Aorta (tissue), 5 donors: ENCODE measurements around the gene C1orf167. TPM values are rescaled to one million over a fixed set of nuclear protein-coding genes. Genes with fewer than 3 reads are reported as not detected.

Source experiments
- ATAC-seq: fragments of 200-7000 bp; cut with Tn5 transposase; one replicate; pipeline ENCODE4 v1.9.1; 2022; ENCODE audit warnings: moderate library complexity; ENCODE audit not compliant: low FRiP score
- DNase-seq, 2 donors: peaks; one replicate each; pipeline ENCODE4 v3.0.0-alpha.2; 2020
- H3K27ac ChIP-seq, 2 donors: one replicate each; pipeline ENCODE4 v1.5.1; 2013; ENCODE audit warnings: low read length in 2 of 2, mild to moderate bottlenecking in 2 of 2, moderate library complexity in 2 of 2, control low read depth in 1 of 2, inconsistent platforms in 1 of 2, low read depth in 1 of 2
- H3K27me3 ChIP-seq, 2 donors: one replicate each; pipeline ENCODE4 v1.6.1; 2013; ENCODE audit warnings: control low read depth in 1 of 2, low read length in 1 of 2, mild to moderate bottlenecking in 1 of 2, moderate library complexity in 1 of 2; ENCODE audit not compliant: insufficient read depth in 2 of 2, control insufficient read depth in 1 of 2
- H3K36me3 ChIP-seq, 2 donors: one replicate each; pipeline ENCODE4 v1.6.1; 2013; ENCODE audit warnings: control low read depth in 1 of 2, low read length in 1 of 2, mild to moderate bottlenecking in 1 of 2; ENCODE audit not compliant: insufficient read depth in 2 of 2, control insufficient read depth in 1 of 2
- H3K4me1 ChIP-seq, 2 donors: one replicate each; pipeline ENCODE4 v1.6.1; 2013; ENCODE audit warnings: low read length in 2 of 2, control low read depth in 1 of 2, mild to moderate bottlenecking in 1 of 2, moderate library complexity in 1 of 2; ENCODE audit not compliant: insufficient read depth in 2 of 2, control insufficient read depth in 1 of 2
- H3K4me3 ChIP-seq, 2 donors: one replicate each; pipeline ENCODE4 v1.5.1; 2013; ENCODE audit warnings: low read length in 2 of 2, control low read depth in 1 of 2, mild to moderate bottlenecking in 1 of 2
- H3K9me3 ChIP-seq: one replicate; pipeline ENCODE4 v1.6.1; 2013; ENCODE audit warnings: mild to moderate bottlenecking, low read length; ENCODE audit not compliant: control insufficient read depth
- WGBS, 2 donors: extraction: QIAGEN DNeasy Blood & Tissue Kit; methylation state at CpG; one replicate each; pipeline ENCODE4 v1.1.7; 2013; 5-methylcytosine and 5-hydroxymethylcytosine counted together
- intact Hi-C, 2 donors: fragments of 100-400 bp; cut with DNase I; formaldehyde crosslinking; loops; one replicate each; pipeline versions ENCODE4 v1.14.2 to v1.15.0; 2022
- polyA plus RNA-seq, 2 donors: library from polyadenylated mRNA; stranded (reverse); fragments of 200-250 nt; gene quantifications; one replicate each; pipeline ENCODE4 v1.2.3, GENCODE V29; 2013
- total RNA-seq, 2 donors: library from RNA; stranded (reverse); fragmentation: NEBNext Ultra II Directional; extraction: Animal tissue kit (Norgen Biotek cat#: 25700); gene quantifications; one replicate each; pipeline ENCODE4 v1.2.1, GENCODE V29; 2021
- donor health status: healthy with polysubstance abuse.
- donor health status: Bipolar disorder and iron deficiency.
- donor health status: DM: no; HTN: no; CAD: no.
- donor health status: DM: no; HTN: no; CAD: no.
- donor health status: DM: yes; HTN: yes; CAD: no.

C1orf167 gene
- total and polyA plus RNA-seq, 4 donors = 0.75 to 3.6 (median 1.8) TPM

DNA sequence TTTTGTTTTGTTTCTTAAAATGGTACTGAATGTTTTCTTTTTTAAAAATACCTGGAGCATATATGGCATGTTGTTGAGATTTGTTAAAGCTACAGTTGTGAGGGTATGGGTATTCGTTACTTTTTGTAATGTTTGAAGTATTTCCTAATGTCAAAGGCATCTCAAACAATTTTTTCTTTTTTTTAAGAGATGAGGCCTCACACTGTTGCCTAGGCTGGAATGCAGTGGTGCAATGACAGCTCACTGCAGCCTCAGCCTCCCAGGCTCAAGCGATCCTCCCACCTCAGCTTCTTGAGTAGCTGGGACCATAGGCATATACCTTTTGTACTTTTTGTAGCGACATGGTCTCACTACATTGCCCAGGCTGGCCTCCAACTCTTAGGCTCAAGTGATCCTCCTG lies 60.1 kb downstream of the C1orf167 start:
- no peaks in the 10 kb centered on the region for H3K27me3 ChIP-seq
- peaks cover 6 to 11% of the 10 kb centered on the region in 2 donors for H3K36me3 ChIP-seq
- H3K4me1 ChIP-seq = no peaks in the 10 kb centered on the region
- H3K4me3 ChIP-seq = no peak overlapping the region
- no peak overlapping the region for H3K27ac ChIP-seq
- H3K9me3 ChIP-seq = no peaks in the 10 kb centered on the region
- 75 to 77% methylated on average over 3 of the region's 3 CpGs for WGBS, 2 donors
- ATAC-seq = no peak
- intact Hi-C loops = no loop called here
- no peak for DNase-seq

DNA sequence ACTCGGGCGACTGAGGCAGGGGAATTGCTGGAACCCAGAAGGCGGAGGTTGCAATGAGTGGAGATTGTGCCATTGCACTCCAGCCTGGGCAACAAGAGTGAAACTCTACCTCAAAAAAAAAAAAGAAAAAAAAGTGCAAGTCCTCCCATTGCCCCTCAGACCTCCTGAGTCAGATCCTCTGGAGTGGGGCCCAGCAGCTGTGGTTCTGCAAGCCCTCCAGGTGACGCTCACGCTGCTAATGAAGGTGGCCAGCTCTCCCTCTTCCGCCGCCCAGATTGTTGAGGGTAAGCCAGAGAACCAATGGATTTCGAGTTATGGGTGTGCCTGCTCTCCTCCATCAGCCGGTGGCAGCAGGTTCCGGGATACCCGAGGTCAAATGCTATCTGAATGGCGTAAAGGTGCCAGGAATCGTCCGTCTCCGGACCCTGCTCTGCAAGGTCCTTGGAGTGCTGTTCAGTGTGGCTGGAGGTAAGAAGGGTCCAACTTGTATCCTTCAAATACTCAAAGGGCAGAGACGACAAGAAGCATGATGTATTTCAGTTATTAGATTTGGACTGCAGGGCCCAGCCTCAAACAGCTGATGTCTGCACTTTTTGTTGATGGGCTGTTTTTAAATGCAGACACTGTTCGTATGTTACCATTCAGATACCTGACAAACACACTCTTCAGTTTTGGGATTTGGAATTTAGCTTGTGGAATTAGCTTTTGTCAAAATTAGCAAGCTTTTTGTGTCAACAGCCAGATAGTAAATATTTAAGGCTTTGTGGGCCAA lies 61.6 kb downstream of the C1orf167 start:
- no peaks in the 10 kb centered on the region for H3K9me3 ChIP-seq
- DNase-seq (peak in 1 of 2 donors; percentile 20), ATAC-seq (no peak)
- peaks cover 5 to 11% of the 10 kb centered on the region in 2 donors for H3K36me3 ChIP-seq
- no peak overlapping the region for H3K27ac ChIP-seq
- H3K4me3 ChIP-seq = no peak overlapping the region
- 85 to 91% methylated on average over 17 of the region's 17 CpGs for WGBS, 2 donors
- no peaks in the 10 kb centered on the region for H3K27me3 ChIP-seq
- intact Hi-C loops = no loop called here
- no peaks in the 10 kb centered on the region for H3K4me1 ChIP-seq

DNA sequence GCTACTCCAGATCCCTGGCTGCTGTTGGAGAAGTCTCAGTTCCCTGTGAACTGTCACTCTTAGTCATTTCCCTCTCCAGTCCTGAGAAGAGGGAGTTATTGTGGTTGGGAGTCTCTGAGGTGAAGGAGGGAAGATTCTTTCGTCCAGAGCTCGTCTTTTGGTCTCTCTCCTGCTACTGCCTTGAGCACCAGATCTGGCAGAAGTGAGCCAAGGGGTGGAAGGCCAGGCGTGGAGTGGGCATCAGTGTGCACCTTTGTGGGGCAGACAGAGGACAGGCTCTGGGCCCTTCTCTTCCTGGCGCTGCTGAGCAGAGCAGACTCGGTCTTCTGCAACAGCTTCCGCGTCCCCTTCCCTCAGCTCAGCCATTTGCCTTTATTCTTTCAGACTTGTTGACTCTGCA lies 63.1 kb downstream of the C1orf167 start:
- DNase-seq (no peak), ATAC-seq (no peak)
- Histone ChIP-seq H3K27me3 (no peaks in the 10 kb centered on the region), H3K4me3 (no peak overlapping the region), H3K4me1 (no peaks in the 10 kb centered on the region), H3K27ac (no peak overlapping the region), H3K36me3 (peaks cover 11% of the 10 kb centered on the region in 2 donors), H3K9me3 (no peaks in the 10 kb centered on the region)
- 90 to 91% methylated on average over 7 of the region's 7 CpGs for WGBS, 2 donors
- intact Hi-C loops = no loop called here

DNA sequence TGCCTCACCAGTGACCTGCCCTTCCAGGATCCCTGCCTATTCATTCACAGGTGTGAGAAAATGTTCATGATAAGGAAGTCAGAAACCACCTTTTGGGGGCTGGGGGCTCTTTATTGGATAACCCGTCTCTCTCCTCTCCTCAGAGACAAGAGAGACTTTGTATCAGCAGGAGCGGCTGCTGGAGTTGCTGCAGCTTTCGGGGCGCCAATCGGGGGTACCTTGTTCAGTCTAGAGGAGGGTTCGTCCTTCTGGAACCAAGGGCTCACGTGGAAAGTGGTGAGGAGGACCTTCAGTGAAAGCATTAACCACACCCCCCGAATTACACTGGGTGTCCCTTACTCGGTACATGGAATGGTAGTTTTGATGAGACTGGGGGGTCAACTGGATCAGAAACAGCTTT lies 65.0 kb downstream of the C1orf167 start:
- intact Hi-C loops = no loop called here
- Histone ChIP-seq H3K4me3 (no peak overlapping the region), H3K36me3 (peaks cover 11% of the 10 kb centered on the region in 2 donors), H3K9me3 (no peaks in the 10 kb centered on the region), H3K27me3 (no peaks in the 10 kb centered on the region), H3K27ac (no peak overlapping the region), H3K4me1 (no peaks in the 10 kb centered on the region)
- WGBS, 2 donors = 95 to 96% methylated on average over 9 of the region's 9 CpGs
- DNase-seq (peak in 1 of 2 donors; percentile 53), ATAC-seq (no peak)

DNA sequence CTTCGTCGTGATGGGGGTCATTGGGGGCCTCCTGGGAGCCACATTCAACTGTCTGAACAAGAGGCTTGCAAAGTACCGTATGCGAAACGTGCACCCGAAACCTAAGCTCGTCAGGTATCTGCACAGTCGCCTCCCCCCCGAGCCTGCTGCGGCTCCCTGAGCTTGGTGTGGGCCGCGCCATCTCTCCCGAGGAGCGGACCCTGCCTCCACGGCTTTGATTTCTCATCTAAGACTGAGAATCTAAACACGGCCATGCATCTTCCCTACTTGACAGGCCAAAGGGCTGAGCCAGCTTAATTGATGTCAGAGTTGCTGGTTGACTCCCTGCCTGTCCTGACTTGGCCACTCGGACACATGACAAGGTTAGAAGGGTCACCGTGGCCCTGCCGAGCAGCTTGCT lies 66.5 kb downstream of the C1orf167 start:
- DNase-seq = no peak
- WGBS, 2 donors = 90 to 92% methylated on average over 19 of the region's 19 CpGs
- H3K4me3 ChIP-seq = no peak overlapping the region
- intact Hi-C loops = no loop called here
- no peaks in the 10 kb centered on the region for H3K27me3 ChIP-seq
- peaks cover 11 to 14% of the 10 kb centered on the region in 2 donors for H3K36me3 ChIP-seq
- no peak for ATAC-seq
- H3K9me3 ChIP-seq = no peaks in the 10 kb centered on the region
- no peaks in the 10 kb centered on the region for H3K4me1 ChIP-seq
- no peak overlapping the region for H3K27ac ChIP-seq

DNA sequence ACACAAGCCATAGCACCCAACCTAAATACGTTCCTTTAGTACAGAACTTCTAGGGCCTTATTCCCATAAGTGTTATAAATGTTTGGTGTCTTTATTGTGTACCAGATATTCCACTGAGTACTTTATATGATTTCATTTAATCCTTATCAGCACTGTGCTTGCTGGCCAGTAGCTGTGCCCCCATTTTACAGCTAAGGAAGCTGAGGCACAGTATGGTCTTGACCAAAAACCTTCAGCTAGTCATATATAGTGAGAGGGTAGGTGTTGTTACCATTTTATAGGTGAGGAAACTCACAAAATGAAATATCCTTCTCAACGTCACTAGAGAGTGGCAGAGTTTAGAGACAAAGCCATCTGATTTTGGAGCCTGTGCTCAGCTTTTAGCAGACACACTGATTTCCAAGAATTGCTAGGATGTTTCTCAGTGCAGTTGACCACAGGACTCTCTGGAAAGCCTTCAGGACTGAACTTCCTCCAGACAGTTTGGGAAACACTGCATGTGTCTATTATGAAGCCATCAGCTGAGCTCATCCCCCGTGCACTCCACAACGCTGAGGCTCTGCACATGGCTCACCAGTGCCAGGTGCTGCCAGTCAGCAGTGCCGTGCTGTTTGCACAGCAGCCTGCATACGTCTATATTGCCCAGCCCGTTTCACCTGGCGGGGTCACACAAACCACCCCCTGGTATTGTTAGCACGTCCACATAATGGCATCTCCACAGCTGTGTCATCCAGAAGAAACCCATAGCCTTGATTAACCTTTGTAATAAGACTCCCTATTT lies 70.1 kb downstream of the C1orf167 start:
- Histone ChIP-seq H3K27me3 (no peaks in the 10 kb centered on the region), H3K36me3 (peaks cover 0 to 21% of the 10 kb centered on the region in 2 donors), H3K4me1 (no peaks in the 10 kb centered on the region), H3K9me3 (no peaks in the 10 kb centered on the region), H3K27ac (no peak overlapping the region), H3K4me3 (no peak overlapping the region)
- no peak for DNase-seq
- WGBS, 2 donors = 77 to 83% methylated on average over 9 of the region's 9 CpGs
- intact Hi-C loops = no loop called here
- ATAC-seq = peak; percentile 13

DNA sequence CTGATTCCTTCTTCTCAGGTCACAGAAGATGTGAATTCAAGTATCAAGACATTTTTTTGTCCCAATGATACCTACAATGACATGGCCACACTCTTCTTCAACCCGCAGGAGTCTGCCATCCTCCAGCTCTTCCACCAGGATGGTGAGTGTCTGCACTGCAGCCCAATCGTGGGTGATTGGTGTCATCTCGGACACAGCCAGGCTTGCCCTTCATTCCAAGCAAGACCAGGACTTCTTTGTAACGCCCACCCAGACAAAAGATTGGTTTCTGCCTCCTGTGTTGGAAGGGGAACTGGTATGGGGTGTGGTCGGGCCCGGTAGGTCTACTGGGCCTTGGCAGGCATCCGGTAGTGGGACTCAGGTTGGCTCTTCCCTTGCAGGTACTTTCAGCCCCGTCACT lies 71.5 kb downstream of the C1orf167 start:
- no peaks in the 10 kb centered on the region for H3K4me1 ChIP-seq
- 90 to 91% methylated on average over 8 of the region's 8 CpGs for WGBS, 2 donors
- no peak overlapping the region for H3K4me3 ChIP-seq
- no peak overlapping the region for H3K27ac ChIP-seq
- DNase-seq = no peak
- H3K27me3 ChIP-seq = no peaks in the 10 kb centered on the region
- intact Hi-C loops = no loop called here
- no peak for ATAC-seq
- H3K9me3 ChIP-seq = no peaks in the 10 kb centered on the region
- peaks cover 0 to 20% of the 10 kb centered on the region in 2 donors for H3K36me3 ChIP-seq

DNA sequence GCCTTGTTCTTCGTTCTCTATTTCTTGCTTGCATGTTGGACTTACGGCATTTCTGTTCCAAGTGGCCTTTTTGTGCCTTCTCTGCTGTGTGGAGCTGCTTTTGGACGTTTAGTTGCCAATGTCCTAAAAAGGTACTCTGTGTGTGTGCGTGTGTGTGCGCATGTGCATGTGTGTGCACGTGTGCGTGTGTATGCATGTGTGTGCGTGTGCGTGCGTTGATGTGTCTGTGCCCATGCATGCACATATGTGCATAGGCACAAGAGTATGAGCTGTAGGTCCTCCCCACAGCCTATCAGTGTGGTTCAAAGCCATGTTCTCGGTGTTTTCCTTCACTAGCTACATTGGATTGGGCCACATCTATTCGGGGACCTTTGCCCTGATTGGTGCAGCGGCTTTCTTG lies 71.9 kb downstream of the C1orf167 start:
- H3K27ac ChIP-seq = no peak overlapping the region
- H3K4me1 ChIP-seq = no peaks in the 10 kb centered on the region
- no peaks in the 10 kb centered on the region for H3K9me3 ChIP-seq
- ATAC-seq (no peak), DNase-seq (no peak)
- WGBS, 2 donors = 92 to 94% methylated on average over 13 of the region's 13 CpGs
- H3K27me3 ChIP-seq = no peaks in the 10 kb centered on the region
- H3K4me3 ChIP-seq = no peak overlapping the region
- peaks cover 0 to 18% of the 10 kb centered on the region in 2 donors for H3K36me3 ChIP-seq
- intact Hi-C loops = no loop called here
